GM18861 (cell line): Measurements from ENCODE around the gene XIAP.

Source experiments
- ATAC-seq: cut with Tn5 transposase; IDR thresholded peaks from one replicate; pipeline ENCODE4 v1.9.1; 2021; ENCODE audit not compliant: unreplicated experiment

Gene XIAP

DNA sequence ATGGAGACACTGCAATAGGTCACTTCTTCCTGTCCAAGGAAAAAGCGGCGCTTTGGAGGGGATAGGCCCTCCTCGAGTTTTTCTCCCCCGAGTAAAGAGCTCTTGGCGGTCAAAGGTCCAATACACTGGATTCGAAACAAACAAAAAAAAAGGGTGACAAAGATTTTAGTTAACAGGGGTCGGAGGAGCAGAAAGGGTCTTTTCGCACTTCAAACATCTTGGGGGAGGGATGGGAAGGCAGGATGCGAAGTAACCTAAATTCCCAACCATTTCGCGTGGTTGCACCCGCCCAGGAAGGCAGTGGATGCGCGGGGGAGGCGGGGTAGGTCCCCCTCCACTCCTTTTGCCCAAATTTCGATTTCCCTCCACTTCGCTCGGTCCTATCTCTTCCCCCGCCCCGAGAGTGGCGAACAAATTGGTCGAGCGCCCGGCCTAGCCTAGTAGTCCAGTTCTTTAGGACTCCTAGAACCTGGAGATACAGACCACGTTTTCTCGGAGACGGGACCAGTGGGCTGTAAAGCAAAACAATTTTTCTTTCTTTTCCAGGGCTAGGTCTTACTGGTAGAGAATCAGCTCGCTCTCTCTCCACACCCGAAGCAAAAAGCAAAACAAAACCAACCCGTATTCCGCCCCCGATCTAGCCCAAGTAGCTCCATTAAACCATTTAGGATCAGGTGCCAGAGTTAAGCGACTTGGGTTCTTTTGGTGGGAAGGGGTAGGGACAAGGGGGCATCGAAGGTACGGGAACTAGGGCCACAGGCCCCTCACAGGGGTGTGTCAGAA, 99.6 kb downstream of the XIAP start:
- ATAC-seq: no peak

DNA sequence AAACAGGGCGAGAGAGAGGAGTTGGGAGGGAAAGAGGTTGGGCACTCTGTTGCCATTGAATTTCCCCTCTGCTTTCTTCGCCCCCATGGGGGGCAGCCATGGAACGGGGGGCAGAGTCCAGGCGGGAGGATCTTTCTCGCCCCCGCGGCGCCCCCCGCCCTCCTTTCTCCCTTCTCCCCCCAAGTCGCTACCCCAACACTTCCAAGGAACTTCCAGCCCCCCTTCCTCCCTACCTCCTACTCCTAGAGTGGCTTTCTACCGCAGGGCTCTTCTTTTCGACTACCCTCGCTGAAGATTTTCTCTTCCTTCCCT, 101.1 kb downstream of the XIAP start:
- no peak for ATAC-seq

DNA sequence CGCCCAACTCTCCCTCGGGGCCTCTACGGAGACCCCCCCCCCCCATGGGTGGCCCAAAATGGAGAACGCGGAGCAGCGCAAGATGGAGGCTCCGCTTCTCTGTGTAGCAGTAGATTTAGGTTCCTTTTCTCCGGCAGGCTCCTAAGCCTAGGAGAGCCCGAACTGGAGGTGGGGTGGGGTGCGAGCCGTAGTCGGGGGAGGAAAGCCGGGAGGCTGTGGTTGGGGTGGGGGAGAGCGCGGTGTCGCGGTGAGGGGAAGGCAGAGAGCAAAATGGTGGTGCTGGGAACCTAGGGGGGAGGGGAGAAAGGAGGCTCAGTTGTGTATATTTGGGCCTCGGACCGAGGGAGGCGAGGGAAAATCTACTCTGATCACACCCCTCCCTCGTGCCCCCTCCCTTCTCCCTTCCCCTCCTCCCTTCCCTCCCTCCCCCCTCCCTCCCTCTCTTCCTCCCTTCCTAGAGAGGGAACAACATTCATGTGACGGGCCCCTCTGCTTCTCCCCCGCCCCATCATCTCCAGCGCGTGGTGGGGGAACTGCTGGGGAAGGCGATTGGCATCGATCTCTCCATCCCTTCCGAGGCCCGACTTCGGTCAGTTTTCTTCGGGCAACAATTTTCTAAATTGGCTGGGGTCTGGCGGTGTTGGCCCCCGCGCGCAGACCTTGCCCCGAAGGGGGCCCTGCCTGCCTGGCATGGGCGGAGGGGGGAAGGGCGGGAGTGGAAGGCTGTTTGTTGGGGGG, 101.6 kb downstream of the XIAP start, which contains the start of gene STAG2:
Gene STAG2 (plus strand): TSS at position 439 of the 738 bp plus-strand sequence. CDS start 60,922 bp downstream, outside the sequence.
- ATAC-seq: no peak

DNA sequence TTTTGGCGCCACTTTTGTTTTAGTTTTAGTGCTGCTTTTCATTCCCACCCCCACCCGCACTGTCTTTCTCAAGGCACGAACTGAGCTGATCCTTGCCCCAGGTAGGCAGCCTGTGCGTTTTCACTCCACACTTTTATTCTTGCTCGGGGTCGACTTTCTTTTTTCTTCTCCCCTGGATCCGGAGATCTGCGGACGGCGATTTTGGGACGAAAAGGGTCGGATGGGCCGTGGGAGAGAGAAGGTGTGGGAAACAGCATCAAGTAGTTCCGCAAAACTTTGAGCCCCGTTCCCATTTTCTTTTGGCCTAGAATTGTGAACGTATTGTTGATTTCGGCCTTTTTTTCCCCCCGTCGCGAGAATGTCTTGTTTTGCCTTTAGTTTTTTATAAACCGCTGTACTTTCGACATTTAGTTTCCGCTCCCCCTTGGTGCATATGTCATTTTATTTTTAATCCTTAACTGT, 102.2 kb downstream of the XIAP start:
- no peak for ATAC-seq

DNA sequence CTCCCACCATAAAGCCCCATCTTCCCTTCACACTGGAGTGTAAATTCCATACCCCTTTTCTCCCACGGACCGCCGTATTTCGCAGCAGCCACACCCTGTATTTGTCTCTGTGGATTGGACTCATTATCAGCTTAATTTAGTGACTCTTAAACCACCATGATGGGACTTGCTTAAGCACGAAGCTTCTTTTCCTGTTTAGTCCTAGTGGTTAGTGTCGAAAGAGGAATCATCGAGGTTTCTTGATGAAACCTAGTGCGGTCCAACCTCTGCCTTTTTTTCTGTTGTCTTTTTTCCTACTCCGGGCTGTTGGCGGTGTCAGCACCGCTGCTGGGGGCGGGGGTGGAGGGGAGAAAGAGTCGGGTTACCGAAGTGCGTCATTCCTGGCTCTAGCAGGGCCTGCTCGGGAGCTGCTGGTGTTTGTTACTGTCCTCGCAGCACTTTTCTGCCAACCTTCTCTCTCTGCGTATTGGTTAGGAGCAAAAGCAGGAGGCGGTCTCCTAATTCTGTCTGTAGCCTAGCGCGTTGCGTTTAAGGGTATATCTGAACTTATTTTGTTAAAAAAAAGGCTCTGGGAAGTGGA, 103.0 kb downstream of the XIAP start:
- peak; percentile 60 for ATAC-seq
